Liver (tissue), 3 donors: Measurements from ENCODE around the gene CHAT.

Experiments
- CTCF ChIP-seq: fragments of 150-350 bp; IDR thresholded peaks from 2 replicates; pipeline ENCODE4 v1.5.1; 2017; ENCODE audit warnings: improper control_type of control experiment, low read depth, low read length; ENCODE audit not compliant: missing input control
- EGR1 ChIP-seq, 2 donors: IDR thresholded peaks; 2 replicates each; pipeline ENCODE4 v1.6.1; 2016 to 2018; ENCODE audit warnings: antibody characterized with exemption in 2 of 2, low read depth in 2 of 2
- JUND ChIP-seq, 2 donors: IDR thresholded peaks; 2 replicates each; pipeline ENCODE4 v1.6.1; 2016; ENCODE audit warnings: antibody characterized with exemption in 2 of 2
- MAX ChIP-seq: IDR thresholded peaks from 2 replicates; pipeline ENCODE4 v1.6.1; 2016; ENCODE audit warnings: antibody characterized with exemption
- NR2F2 ChIP-seq: IDR thresholded peaks from 2 replicates; pipeline ENCODE4 v1.6.1; 2016; ENCODE audit warnings: antibody characterized with exemption
- RAD21 ChIP-seq, 2 donors: IDR thresholded peaks; 2 replicates each; pipeline ENCODE4 v1.6.1; 2016; ENCODE audit warnings: antibody characterized with exemption in 2 of 2, mild to moderate bottlenecking in 2 of 2
- REST ChIP-seq: IDR thresholded peaks from 2 replicates; pipeline ENCODE4 v1.6.1; 2016; ENCODE audit warnings: antibody characterized with exemption, mild to moderate bottlenecking
- RXRA ChIP-seq, 2 donors: IDR thresholded peaks; 2 replicates each; pipeline ENCODE4 v1.6.1; 2017 to 2018; ENCODE audit warnings: antibody characterized with exemption in 2 of 2, mild to moderate bottlenecking in 1 of 2
- TAF1 ChIP-seq: conservative IDR thresholded peaks from 2 replicates; pipeline ENCODE4 v1.6.1; 2016; ENCODE audit warnings: antibody characterized with exemption, mild to moderate bottlenecking
- YY1 ChIP-seq: IDR thresholded peaks from 2 replicates; pipeline ENCODE4 v1.6.1; 2016; ENCODE audit warnings: antibody characterized with exemption, mild to moderate bottlenecking
- ZBTB33 ChIP-seq: IDR thresholded peaks from 2 replicates; pipeline ENCODE4 v1.6.1; 2016; ENCODE audit warnings: antibody characterized with exemption
- donor health status: healthy.
- donor health status: healthy.

- TF ChIP-seq CTCF (no peak), YY1 (no peak), REST (no peak), RAD21 (IDR thresholded peaks at IDR 0.05) (no peak), ZBTB33 (no peak), NR2F2 (no peak), MAX (no peak), EGR1 (IDR thresholded peaks at IDR 0.05; ENCODE audit: low read depth in 2 of 2) (no peak), JUND (IDR thresholded peaks at IDR 0.05) (no peak), TAF1 (no peak), RXRA (IDR thresholded peaks at IDR 0.05) (no peak)
Observed at GRCh38 chr10:49593998-49594397, 19.8 kb upstream of the CHAT start.
